Coronary artery (tissue), 2 donors: Measurements from ENCODE around the gene ADGRG6.

ENCODE experiments used
- DNase-seq: peaks from one replicate; pipeline ENCODE4 v3.0.0-alpha.2; 2017; ENCODE audit warnings: low spot score
- H3K27ac ChIP-seq, 2 donors: fragments of 200-600 bp; sonication (generic); one replicate each; pipeline ENCODE4 v1.5.1; 2016 to 2019
- H3K4me3 ChIP-seq: fragments of 200-600 bp; sonication (generic); 2 replicates; pipeline ENCODE4 v1.5.1; 2016; ENCODE audit warnings: mild to moderate bottlenecking, moderate library complexity
- TF ChIP-seq, protein P1 (sequence below): fragments of 200-600 bp; sonication (generic); IDR thresholded peaks from one replicate; pipeline ENCODE4 v1.5.1; 2019; ENCODE audit warnings: antibody characterized with exemption

The ADGRG6 gene

DNA sequence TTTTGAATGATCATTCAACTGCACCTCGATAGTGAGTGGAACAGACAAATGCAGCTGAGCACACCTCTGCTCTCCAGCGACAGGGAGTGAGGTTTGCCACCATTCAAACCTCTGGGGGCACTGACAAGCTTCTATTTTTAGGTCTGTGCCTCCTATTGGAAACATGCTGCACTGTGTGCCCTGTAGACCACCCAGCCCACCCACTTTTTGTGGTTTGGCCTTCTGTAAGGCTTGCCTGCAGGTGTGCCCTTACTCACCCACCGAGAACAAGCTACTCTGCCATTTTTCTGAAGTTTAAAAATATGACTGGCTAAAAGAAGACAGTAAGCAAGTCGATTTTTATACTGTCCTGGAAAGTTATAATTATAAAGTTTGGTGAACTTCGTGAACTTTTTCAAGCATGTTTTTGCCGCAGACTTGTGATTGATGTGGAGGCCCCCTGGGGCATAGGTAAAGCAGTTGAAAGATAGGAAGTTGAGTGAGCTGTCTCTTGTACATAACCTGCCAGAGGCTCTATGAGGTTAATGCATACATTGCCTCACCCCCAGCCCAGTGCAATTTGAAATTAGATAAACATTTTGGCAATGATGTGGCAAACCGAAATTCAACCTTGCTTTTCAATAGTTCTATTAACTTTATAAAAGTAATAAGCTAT, 53.8 kb downstream of the ADGRG6 start:
- no peak overlapping the region for H3K4me3 ChIP-seq
- H3K27ac ChIP-seq, result no peak overlapping the region
- DNase-seq, result no peak
- TF ChIP-seq, protein P1, sequence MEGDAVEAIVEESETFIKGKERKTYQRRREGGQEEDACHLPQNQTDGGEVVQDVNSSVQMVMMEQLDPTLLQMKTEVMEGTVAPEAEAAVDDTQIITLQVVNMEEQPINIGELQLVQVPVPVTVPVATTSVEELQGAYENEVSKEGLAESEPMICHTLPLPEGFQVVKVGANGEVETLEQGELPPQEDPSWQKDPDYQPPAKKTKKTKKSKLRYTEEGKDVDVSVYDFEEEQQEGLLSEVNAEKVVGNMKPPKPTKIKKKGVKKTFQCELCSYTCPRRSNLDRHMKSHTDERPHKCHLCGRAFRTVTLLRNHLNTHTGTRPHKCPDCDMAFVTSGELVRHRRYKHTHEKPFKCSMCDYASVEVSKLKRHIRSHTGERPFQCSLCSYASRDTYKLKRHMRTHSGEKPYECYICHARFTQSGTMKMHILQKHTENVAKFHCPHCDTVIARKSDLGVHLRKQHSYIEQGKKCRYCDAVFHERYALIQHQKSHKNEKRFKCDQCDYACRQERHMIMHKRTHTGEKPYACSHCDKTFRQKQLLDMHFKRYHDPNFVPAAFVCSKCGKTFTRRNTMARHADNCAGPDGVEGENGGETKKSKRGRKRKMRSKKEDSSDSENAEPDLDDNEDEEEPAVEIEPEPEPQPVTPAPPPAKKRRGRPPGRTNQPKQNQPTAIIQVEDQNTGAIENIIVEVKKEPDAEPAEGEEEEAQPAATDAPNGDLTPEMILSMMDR, result no peak

DNA sequence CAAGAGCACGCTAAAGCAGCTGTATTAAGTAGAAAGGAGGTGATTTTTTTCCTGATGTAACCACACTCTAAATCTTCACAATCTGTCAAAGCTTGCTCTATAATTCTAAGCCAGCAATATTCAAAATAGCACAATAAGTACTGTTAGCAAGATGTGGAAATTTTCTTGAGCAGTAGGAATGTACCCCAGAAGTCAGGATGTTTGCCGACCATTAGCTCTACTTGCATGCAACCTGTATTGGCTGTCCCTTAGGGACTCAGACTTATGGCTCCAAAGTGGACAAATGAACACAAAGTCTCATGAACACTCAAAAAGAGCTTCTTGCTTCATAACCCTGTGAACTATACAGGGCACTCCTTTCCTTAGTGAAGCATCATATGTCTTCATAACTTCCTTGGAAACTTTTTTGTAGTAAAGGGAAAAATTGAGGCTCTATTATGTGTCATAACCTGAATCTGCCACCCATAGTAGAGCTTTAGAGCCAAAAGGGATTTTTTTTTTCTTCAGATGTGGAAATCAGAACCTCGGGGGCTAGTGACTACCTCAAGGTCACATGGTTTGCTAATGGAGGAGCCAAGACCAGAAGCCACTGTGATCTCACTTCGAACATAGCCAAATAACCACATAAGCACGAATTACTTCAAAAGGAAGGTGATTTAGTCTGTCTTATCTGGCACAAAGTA, 54.5 kb downstream of the ADGRG6 start:
- TF ChIP-seq, protein P1, result no peak
- no peak overlapping the region for H3K27ac ChIP-seq
- no peak overlapping the region for H3K4me3 ChIP-seq
- no peak for DNase-seq

DNA sequence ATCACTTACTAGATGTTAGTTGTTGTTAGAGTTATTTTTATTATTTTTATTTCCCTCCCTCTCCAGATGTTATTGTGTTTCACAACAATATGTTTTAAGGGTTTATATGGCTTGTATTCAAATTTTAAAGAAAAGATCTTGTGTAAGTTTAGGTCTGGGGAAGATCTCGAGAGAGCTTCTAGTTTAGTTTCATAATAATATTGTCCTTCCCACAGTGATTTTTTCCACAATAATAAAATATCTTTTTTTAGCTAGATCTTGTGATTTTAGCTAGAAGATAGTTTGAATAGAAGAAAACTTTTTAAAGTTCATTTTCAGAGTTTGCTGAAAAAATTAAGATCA, 55.0 kb downstream of the ADGRG6 start:
- TF ChIP-seq, protein P1, result no peak
- no peak overlapping the region for H3K27ac ChIP-seq
- no peak for DNase-seq

DNA sequence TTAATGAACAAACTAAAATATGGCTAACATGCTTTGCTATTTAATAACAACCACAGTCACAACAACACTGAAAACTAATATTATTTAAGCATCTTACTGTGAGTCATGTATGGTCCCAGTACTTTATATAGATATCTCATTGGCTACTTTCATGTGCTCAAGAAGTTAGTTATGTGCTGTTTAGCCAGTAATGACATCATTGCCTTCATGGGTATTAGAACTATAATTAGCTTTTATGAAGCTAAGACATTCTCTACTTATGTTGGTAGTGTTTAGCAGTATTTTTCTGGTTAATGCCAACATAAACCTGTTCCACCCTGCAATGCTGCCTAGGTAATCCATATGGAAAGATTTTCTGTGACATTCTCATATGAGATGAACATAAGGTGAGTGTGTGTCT, 56.1 kb downstream of the ADGRG6 start:
- TF ChIP-seq, protein P1, result no peak
- DNase-seq, result no peak
- no peak overlapping the region for H3K4me3 ChIP-seq
- no peak overlapping the region for H3K27ac ChIP-seq

More for the DNA sequence above, 55.0 kb downstream of the ADGRG6 start:
- H3K4me3 ChIP-seq, result no peak overlapping the region

DNA sequence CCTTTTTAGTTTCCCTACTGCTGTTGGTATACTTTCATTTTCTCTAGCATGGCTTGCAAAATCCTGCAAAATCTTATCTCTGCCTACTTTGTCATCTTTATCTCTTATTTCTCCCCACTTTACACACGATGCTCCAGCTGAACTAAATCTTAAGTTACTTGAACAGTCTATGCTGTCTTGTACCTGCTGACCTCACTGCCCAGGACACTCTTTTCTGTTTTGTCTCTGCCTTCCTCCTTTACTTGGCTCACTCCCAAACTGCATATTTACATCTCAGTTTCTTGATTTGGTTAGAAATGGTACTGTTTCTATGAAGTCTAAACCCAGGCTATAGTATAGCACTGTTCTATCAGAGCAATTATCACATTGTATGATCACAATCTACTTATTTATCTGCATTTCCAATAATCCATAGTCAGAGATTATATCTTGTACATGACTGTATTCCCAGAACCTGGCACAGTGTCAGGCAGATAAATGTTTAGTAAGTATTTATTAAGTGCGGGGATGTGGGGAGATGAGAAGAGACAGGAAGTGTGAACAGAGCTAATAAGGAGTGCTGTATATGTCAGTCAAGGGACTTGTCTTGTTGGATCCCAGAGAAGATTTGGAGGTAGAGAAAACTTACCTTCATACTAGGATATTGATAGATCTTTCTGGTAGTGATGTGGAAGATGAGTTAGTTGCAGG, 57.6 kb downstream of the ADGRG6 start:
- Histone ChIP-seq H3K27ac (no peak overlapping the region), H3K4me3 (no peak overlapping the region)
- TF ChIP-seq, protein P1, result no peak
- DNase-seq, result no peak

DNA sequence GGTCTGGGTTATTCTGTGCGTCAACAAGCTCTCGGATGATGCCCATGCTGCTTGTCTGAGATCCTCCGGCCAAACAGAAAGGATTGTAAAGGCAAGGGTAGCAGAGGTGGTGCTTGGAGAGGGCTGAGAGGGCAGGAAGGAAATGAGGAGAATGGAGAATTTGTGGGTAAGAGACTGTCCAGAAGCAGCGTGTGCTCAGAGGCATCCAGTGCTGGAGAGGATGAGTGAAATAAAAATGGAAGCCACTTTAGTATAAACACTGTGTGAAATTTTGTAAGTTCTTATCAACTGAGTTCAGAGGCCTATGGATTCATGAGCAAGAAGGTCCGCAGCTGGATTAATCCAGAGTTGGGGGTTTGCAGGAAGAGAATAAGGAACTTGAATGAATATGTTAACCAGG, 59.5 kb downstream of the ADGRG6 start:
- DNase-seq, result no peak
- Histone ChIP-seq H3K27ac (no peak overlapping the region), H3K4me3 (no peak overlapping the region)
- TF ChIP-seq, protein P1, result no peak
